Activated CD8-positive, alpha-beta T cell treated with anti-CD3 and anti-CD28 coated beads for 36 hours (primary cell): ENCODE measurements around the gene DNAJC25. TPM values are rescaled to one million over a fixed set of nuclear protein-coding genes. Genes with fewer than 3 reads are reported as not detected.

Experiments
- ATAC-seq: fragments of 200-7000 bp; cut with Tn5 transposase; one replicate; pipeline ENCODE4 v1.10.0; 2021; ENCODE audit warnings: mild to moderate bottlenecking, moderate library complexity
- CTCF ChIA-PET: fragments of 350-600 bp; sonication (Branson Sonifier 250); formaldehyde crosslinking; loops from one replicate; lab custom pipeline; 2021; ENCODE audit warnings: antibody characterized with exemption; lab: Charles Lee
- POLR2A ChIA-PET: fragments of 350-600 bp; sonication (Branson Sonifier 250); formaldehyde crosslinking; loops from one replicate; lab custom pipeline; 2021; ENCODE audit warnings: antibody characterized with exemption; lab: Charles Lee
- DNase-seq: peaks from one replicate; pipeline ENCODE4 v3.0.0-alpha.2; 2020
- H3K27ac Mint-ChIP-seq: one replicate; pipeline ENCODE4 v1.8.0; 2021; ENCODE audit warnings: mild to moderate bottlenecking, mixed read lengths
- H3K27me3 Mint-ChIP-seq: one replicate; pipeline ENCODE4 v1.8.0; 2021; ENCODE audit warnings: mixed read lengths
- H3K36me3 Mint-ChIP-seq: one replicate; pipeline ENCODE4 v1.8.0; 2021; ENCODE audit warnings: low read depth, mixed read lengths
- H3K4me1 Mint-ChIP-seq: one replicate; pipeline ENCODE4 v1.8.0; 2021; ENCODE audit warnings: low read depth, mixed read lengths
- H3K4me3 Mint-ChIP-seq: one replicate; pipeline ENCODE4 v1.8.0; 2021; ENCODE audit warnings: mild to moderate bottlenecking, moderate library complexity, mixed read lengths
- H3K9me3 Mint-ChIP-seq: one replicate; pipeline ENCODE4 v1.8.0; 2021; ENCODE audit warnings: mixed read lengths
- intact Hi-C: fragments of 100-400 bp; cut with micrococcal nuclease; formaldehyde crosslinking; loops from one replicate; pipeline ENCODE4 v1.10.0; 2022
- total RNA-seq, 2 experiments: library from RNA; stranded (reverse); gene quantifications; one replicate each; pipeline ENCODE4 v1.2.3, GENCODE V29; 2021
- TF ChIP-seq, protein P1 (sequence below): fragments of 200-600 bp; IDR thresholded peaks from one replicate; pipeline ENCODE4 v1.8.0; 2022; ENCODE audit warnings: antibody characterized with exemption, mild to moderate bottlenecking

Gene DNAJC25
- total RNA-seq, 2 experiments from 2014 or later = 9.6 to 11.0 TPM

DNA sequence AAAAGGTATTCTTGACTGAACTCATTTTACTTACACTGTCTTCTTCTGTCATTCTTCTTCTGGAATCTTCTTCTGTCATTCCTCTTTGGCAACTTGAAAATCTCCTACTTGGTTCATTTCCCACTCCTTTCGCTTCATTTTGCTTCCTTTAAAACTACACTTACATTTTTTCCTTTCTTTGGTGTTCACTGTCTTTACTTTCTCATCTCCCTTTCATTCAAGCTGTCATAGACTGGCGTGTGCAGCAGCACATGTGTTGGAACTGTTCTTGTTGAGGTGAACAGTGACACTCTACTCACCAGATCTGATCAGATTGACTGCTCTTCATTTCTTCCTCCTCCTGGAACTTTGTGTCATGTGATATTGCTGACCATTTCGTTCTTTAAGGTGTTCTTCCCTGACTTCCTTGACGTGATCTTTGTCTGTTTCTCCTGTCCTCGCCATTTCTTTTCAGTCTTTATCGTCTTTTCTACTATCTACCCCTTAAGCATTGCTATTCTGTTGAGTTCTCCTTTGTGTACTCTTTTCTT is 6.4 kb downstream of the DNAJC25 start:
- intact Hi-C loops = no loop called here
- H3K4me1 Mint-ChIP-seq = peaks cover 37% of the 10 kb centered on the region
- no peak overlapping the region for H3K4me3 Mint-ChIP-seq
- TF ChIP-seq, protein P1, sequence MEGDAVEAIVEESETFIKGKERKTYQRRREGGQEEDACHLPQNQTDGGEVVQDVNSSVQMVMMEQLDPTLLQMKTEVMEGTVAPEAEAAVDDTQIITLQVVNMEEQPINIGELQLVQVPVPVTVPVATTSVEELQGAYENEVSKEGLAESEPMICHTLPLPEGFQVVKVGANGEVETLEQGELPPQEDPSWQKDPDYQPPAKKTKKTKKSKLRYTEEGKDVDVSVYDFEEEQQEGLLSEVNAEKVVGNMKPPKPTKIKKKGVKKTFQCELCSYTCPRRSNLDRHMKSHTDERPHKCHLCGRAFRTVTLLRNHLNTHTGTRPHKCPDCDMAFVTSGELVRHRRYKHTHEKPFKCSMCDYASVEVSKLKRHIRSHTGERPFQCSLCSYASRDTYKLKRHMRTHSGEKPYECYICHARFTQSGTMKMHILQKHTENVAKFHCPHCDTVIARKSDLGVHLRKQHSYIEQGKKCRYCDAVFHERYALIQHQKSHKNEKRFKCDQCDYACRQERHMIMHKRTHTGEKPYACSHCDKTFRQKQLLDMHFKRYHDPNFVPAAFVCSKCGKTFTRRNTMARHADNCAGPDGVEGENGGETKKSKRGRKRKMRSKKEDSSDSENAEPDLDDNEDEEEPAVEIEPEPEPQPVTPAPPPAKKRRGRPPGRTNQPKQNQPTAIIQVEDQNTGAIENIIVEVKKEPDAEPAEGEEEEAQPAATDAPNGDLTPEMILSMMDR = no peak
- no peak overlapping the region for H3K27ac Mint-ChIP-seq
- H3K36me3 Mint-ChIP-seq = peaks cover 35% of the 10 kb centered on the region
- ChIA-PET CTCF (interaction anchor here (1.1 to 1.2 kb wide), 2 partner anchors 16 to 39 kb away, joined by 3 read pairs; no protein-coding TSS in a partner anchor), POLR2A (no interaction called here)
- ATAC-seq (no peak), DNase-seq (no peak)
- no peaks in the 10 kb centered on the region for H3K27me3 Mint-ChIP-seq
- no peaks in the 10 kb centered on the region for H3K9me3 Mint-ChIP-seq

GRCh38 chr9:111644195-111644772 is 13.2 kb downstream of the DNAJC25 start:
- H3K4me3 Mint-ChIP-seq = no peak overlapping the region
- ATAC-seq = no peak
- intact Hi-C loops = no loop called here
- ChIA-PET CTCF (no interaction called here), POLR2A (no interaction called here)
- H3K36me3 Mint-ChIP-seq = peaks cover 37% of the 10 kb centered on the region
- H3K27me3 Mint-ChIP-seq = no peaks in the 10 kb centered on the region
- TF ChIP-seq, protein P1 = no peak
- H3K4me1 Mint-ChIP-seq = no peaks in the 10 kb centered on the region
- DNase-seq = no peak
- H3K27ac Mint-ChIP-seq = no peak overlapping the region
- H3K9me3 Mint-ChIP-seq = no peaks in the 10 kb centered on the region

- no peak for DNase-seq
- ChIA-PET POLR2A (no interaction called here), CTCF (no interaction called here)
- Mint-ChIP-seq H3K9me3 (no peaks in the 10 kb centered on the region), H3K36me3 (peaks cover 44% of the 10 kb centered on the region), H3K4me3 (no peak overlapping the region), H3K27ac (no peak overlapping the region), H3K27me3 (no peaks in the 10 kb centered on the region), H3K4me1 (no peaks in the 10 kb centered on the region)
- ATAC-seq = no peak
- TF ChIP-seq, protein P1 = no peak
- intact Hi-C loops = no loop called here
Measured at GRCh38 chr9:111645806-111646205, 14.7 kb downstream of the DNAJC25 start.

DNA sequence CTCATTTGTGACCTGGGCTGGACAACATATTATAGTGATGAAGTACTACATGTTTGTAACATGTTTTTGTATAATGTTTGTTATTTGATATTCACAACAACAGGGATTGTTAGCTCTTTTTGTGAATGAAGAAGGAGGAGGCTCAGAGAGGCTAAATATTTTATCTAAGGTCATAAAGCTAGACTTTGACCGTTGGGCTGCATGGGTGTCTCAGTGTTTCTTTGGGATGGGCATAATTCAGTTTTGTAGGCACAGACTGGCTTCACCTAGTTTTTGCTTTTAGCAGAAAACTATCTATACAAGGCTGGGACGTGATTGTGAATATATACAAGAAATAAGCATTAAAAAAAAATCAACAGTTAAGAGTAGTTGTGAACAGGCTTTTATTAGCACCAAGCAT is 15.3 kb downstream of the DNAJC25 start:
- Mint-ChIP-seq H3K4me3 (no peak overlapping the region), H3K27me3 (no peaks in the 10 kb centered on the region), H3K4me1 (no peaks in the 10 kb centered on the region), H3K27ac (no peak overlapping the region), H3K9me3 (no peaks in the 10 kb centered on the region), H3K36me3 (peaks cover 44% of the 10 kb centered on the region)
- DNase-seq (no peak), ATAC-seq (no peak)
- intact Hi-C loops = no loop called here
- ChIA-PET POLR2A (no interaction called here), CTCF (no interaction called here)
- TF ChIP-seq, protein P1 = no peak

DNA sequence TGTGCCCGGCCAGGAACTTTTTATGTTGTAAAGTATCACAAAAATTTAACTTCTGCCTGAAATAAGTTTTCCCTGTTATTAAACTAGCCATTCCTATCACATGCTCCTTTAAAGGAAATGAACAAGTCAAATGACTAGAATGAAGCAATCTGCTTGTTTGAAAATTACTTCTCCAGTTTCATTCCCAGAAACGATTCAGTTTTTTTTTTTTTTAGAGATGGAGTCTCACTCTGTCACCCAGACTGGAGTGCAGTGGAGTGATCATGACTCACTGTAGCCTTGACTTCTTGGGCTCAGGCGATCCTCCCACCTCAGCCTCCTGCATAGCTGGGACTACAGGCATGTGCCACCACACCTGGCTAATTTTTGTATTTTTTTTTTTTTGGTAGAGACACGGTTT is 16.9 kb downstream of the DNAJC25 start:
- TF ChIP-seq, protein P1 = no peak
- H3K27ac Mint-ChIP-seq = no peak overlapping the region
- ChIA-PET POLR2A (no interaction called here), CTCF (no interaction called here)
- H3K27me3 Mint-ChIP-seq = no peaks in the 10 kb centered on the region
- H3K9me3 Mint-ChIP-seq = no peaks in the 10 kb centered on the region
- H3K4me1 Mint-ChIP-seq = no peaks in the 10 kb centered on the region
- intact Hi-C loops = no loop called here
- no peak for ATAC-seq
- H3K4me3 Mint-ChIP-seq = no peak overlapping the region
- H3K36me3 Mint-ChIP-seq = peaks cover 42% of the 10 kb centered on the region
- no peak for DNase-seq
